WTC11 (cell line): ENCODE results near the gene HERPUD2. TPM values are rescaled to one million over a fixed set of nuclear protein-coding genes. Genes with fewer than 3 reads are reported as not detected.
"Not testable (repeated sequence)": the region's sequence is repeated elsewhere in the genome, so short reads cannot be mapped to it uniquely, and the experiment has no call there.

Source experiments
- ATAC-seq: fragments of 200-7000 bp; cut with Tn5 transposase; 2 replicates; pipeline ENCODE4 v1.10.0; 2021; ENCODE audit warnings: mild to moderate bottlenecking, moderate library complexity
- CTCF ChIA-PET: fragments of 300-600 bp; sonication (Branson Sonifier 250); formaldehyde crosslinking; loops from one replicate; lab custom pipeline; 2021; ENCODE audit warnings: antibody characterized with exemption; lab: Charles Lee
- POLR2A ChIA-PET: fragments of 350-600 bp; sonication (Branson Sonifier 250); formaldehyde crosslinking; loops from one replicate; lab custom pipeline; 2021; ENCODE audit warnings: antibody characterized with exemption; lab: Charles Lee
- DNase-seq: peaks from one replicate; pipeline ENCODE4 v3.0.0; 2021; ENCODE audit warnings: low spot score
- H3K27ac Mint-ChIP-seq: 2 replicates; pipeline ENCODE4 v1.8.0; 2021; ENCODE audit warnings: mixed read lengths
- H3K27me3 Mint-ChIP-seq: 2 replicates; pipeline ENCODE4 v1.8.0; 2021; ENCODE audit warnings: low read depth, mild to moderate bottlenecking, moderate library complexity, mixed read lengths
- H3K36me3 Mint-ChIP-seq: 2 replicates; pipeline ENCODE4 v1.8.0; 2021; ENCODE audit warnings: mixed read lengths
- H3K4me1 Mint-ChIP-seq: 2 replicates; pipeline ENCODE4 v1.8.0; 2022; ENCODE audit warnings: mixed read lengths
- H3K4me3 Mint-ChIP-seq: 2 replicates; pipeline ENCODE4 v1.8.0; 2021; ENCODE audit warnings: mild to moderate bottlenecking, moderate library complexity, mixed read lengths
- H3K9me3 Mint-ChIP-seq: 2 replicates; pipeline ENCODE4 v1.8.0; 2021; ENCODE audit warnings: mixed read lengths
- AR ChIP-seq: fragments of 250-450 bp; sonication (Bioruptor Pico); IDR thresholded peaks from 2 replicates; pipeline ENCODE4 v1.9.0; 2021; ENCODE audit warnings: mild to moderate bottlenecking
- ATF6 ChIP-seq: sonication (generic); formaldehyde crosslinking; IDR thresholded peaks from 2 replicates; pipeline ENCODE4 v1.8.1; 2023; ENCODE audit warnings: mild to moderate bottlenecking, missing genetic modification reagents
- CBFB ChIP-seq: sonication (generic); formaldehyde crosslinking; IDR thresholded peaks from 2 replicates; pipeline ENCODE4 v1.8.1; 2022; ENCODE audit warnings: mild to moderate bottlenecking, low read depth, missing genetic modification reagents
- ETV6 ChIP-seq: sonication (generic); formaldehyde crosslinking; IDR thresholded peaks from 2 replicates; pipeline ENCODE4 v1.8.1; 2022; ENCODE audit warnings: mild to moderate bottlenecking, missing genetic modification reagents
- IRF2 ChIP-seq: sonication (generic); formaldehyde crosslinking; IDR thresholded peaks from 2 replicates; pipeline ENCODE4 v1.8.0; 2022; ENCODE audit warnings: low read depth, missing genetic modification reagents, borderline replicate concordance
- MAX ChIP-seq: sonication (generic); formaldehyde crosslinking; IDR thresholded peaks from 2 replicates; pipeline ENCODE4 v1.8.0; 2022; ENCODE audit warnings: mild to moderate bottlenecking, missing genetic modification reagents
- NFYB ChIP-seq: sonication (generic); formaldehyde crosslinking; conservative IDR thresholded peaks from 2 replicates; pipeline ENCODE4 v1.8.0; 2022; ENCODE audit warnings: low read depth, missing genetic modification reagents
- OVOL2 ChIP-seq: fragments of 250-450 bp; sonication (Bioruptor Pico); IDR thresholded peaks from 2 replicates; pipeline ENCODE4 v1.9.0; 2021; ENCODE audit warnings: mild to moderate bottlenecking, borderline replicate concordance
- PREB ChIP-seq: sonication (generic); formaldehyde crosslinking; IDR thresholded peaks from 2 replicates; pipeline ENCODE4 v1.8.1; 2022; ENCODE audit warnings: mild to moderate bottlenecking, missing genetic modification reagents, moderate library complexity, borderline replicate concordance
- ZNF396 ChIP-seq: fragments of 250-450 bp; sonication (Bioruptor Pico); IDR thresholded peaks from 2 replicates; pipeline ENCODE4 v1.8.0; 2021; ENCODE audit warnings: mild to moderate bottlenecking, moderate library complexity, borderline replicate concordance
- ZNF423 ChIP-seq: fragments of 250-450 bp; sonication (Bioruptor Pico); IDR thresholded peaks from 2 replicates; pipeline ENCODE4 v2.1.2; 2022; ENCODE audit warnings: mild to moderate bottlenecking, moderate library complexity
- ZNF532 ChIP-seq: fragments of 250-450 bp; sonication (Bioruptor Pico); IDR thresholded peaks from 2 replicates; pipeline ENCODE4 v1.9.0; 2021; ENCODE audit warnings: mild to moderate bottlenecking, borderline replicate concordance
- ZSCAN18 ChIP-seq: fragments of 250-450 bp; sonication (Bioruptor Pico); IDR thresholded peaks from 2 replicates; pipeline ENCODE4 v2.1.2; 2022; ENCODE audit warnings: mild to moderate bottlenecking, moderate library complexity
- total RNA-seq: library from RNA; stranded (reverse); gene quantifications from 3 replicates; pipeline ENCODE4 v1.2.3, GENCODE V29; 2021

The HERPUD2 gene
- total RNA-seq, 1 experiment from 2014 or later: 16.2 TPM

GRCh38 chr7:35699796-35700305, 4.9 kb upstream of the HERPUD2 start:
- DNase-seq (no peak), ATAC-seq (no peak)
- Mint-ChIP-seq H3K27ac (no peak overlapping the region), H3K4me1 (peaks cover 14% of the 10 kb centered on the region), H3K27me3 (no peaks in the 10 kb centered on the region; the same call in 1 of the 2 replicates), H3K4me3 (no peak overlapping the region), H3K36me3 (peaks cover 9% of the 10 kb centered on the region), H3K9me3 (peaks cover 9% of the 10 kb centered on the region)
- TF ChIP-seq IRF2 (CRISPR knock-in tag) (no peak), ZNF396 (CRISPR knock-in tag) (no peak), ZNF423 (CRISPR knock-in tag) (no peak), CBFB (CRISPR knock-in tag) (no peak), AR (CRISPR knock-in tag) (no peak), OVOL2 (CRISPR knock-in tag) (no peak), ATF6 (CRISPR knock-in tag) (no peak), MAX (CRISPR knock-in tag) (no peak)
- ChIA-PET POLR2A (interaction anchor here (1.0 kb wide), 1 partner anchor 101 kb away, joined by 3 read pairs; the partner anchor contains the start of gene SEPTIN7), CTCF (interaction anchor here (0.9 to 2.8 kb wide), 3 partner anchors 10 to 207 kb away, joined by 4 to 12 read pairs (median 5); no protein-coding TSS in a partner anchor)

GRCh38 chr7:35698382-35698781, 3.4 kb upstream of the HERPUD2 start:
- H3K36me3 Mint-ChIP-seq, DNase-seq, POLR2A ChIA-PET, H3K27me3 Mint-ChIP-seq, H3K4me3 Mint-ChIP-seq, ATAC-seq, H3K27ac Mint-ChIP-seq, H3K9me3 Mint-ChIP-seq: not testable (repeated sequence)
- peaks cover 22% of the 10 kb centered on the region for H3K4me1 Mint-ChIP-seq
- CTCF ChIA-PET: interaction anchor here (1.7 to 4.0 kb wide), 3 partner anchors 12 to 208 kb away, joined by 6 to 12 read pairs (median 12); no protein-coding TSS in a partner anchor

GRCh38 chr7:35697414-35698175, 2.7 kb upstream of the HERPUD2 start:
- DNase-seq: no peak
- no peak overlapping the region for H3K27ac Mint-ChIP-seq
- POLR2A ChIA-PET: no interaction called here
- peaks cover 9% of the 10 kb centered on the region for H3K36me3 Mint-ChIP-seq
- peaks cover 9% of the 10 kb centered on the region for H3K9me3 Mint-ChIP-seq
- peaks cover 8% of the 10 kb centered on the region for H3K27me3 Mint-ChIP-seq
- H3K4me1 Mint-ChIP-seq: peaks cover 30% of the 10 kb centered on the region
- ATAC-seq: no peak
- no peak overlapping the region for H3K4me3 Mint-ChIP-seq
- CTCF ChIA-PET: interaction anchor here (1.7 to 4.0 kb wide), 2 partner anchors 12 to 28 kb away, joined by 6 to 12 read pairs; no protein-coding TSS in a partner anchor
- no peak for TF ChIP-seq ZSCAN18 (CRISPR knock-in tag)
- TF ChIP-seq ZNF532: no peak
- TF ChIP-seq NFYB (CRISPR knock-in tag): no peak
- no peak for TF ChIP-seq ZNF423 (CRISPR knock-in tag)
- no peak for TF ChIP-seq CBFB (CRISPR knock-in tag)
- TF ChIP-seq ETV6: no peak
- TF ChIP-seq IRF2 (CRISPR knock-in tag): no peak
- TF ChIP-seq PREB: no peak
- TF ChIP-seq ATF6 (CRISPR knock-in tag): no peak
